Stimulated activated CD4-positive, alpha-beta T cell treated with anti-CD3 and anti-CD28 coated beads, Interleukin-1b, Interleukin-23, amount 100 ng/mL, for 48 hours (primary cell): ENCODE measurements around the gene VTI1A.
A peak's percentile ranks its signal among the peaks of the same experiment; 100 is the strongest.
"Not testable (repeated sequence)": the region's sequence is repeated elsewhere in the genome, so short reads cannot be mapped to it uniquely, and the experiment has no call there.

Experiments used
- DNase-seq: peaks from one replicate; pipeline ENCODE4 v3.0.0-alpha.2; 2020

Gene VTI1A

GRCh38 chr10:112446855-112447619 lies at the start of gene VTI1A, which contains the start of gene ZDHHC6:
VTI1A (plus strand) TSS chr10:112447215; CDS start chr10:112447374, 159 bp downstream.
ZDHHC6 (minus strand) TSS chr10:112446914; CDS start chr10:112445436, 1,478 bp downstream.
- peak; percentile 82 for DNase-seq

GRCh38 chr10:112397592-112397991 lies 49.4 kb upstream of the VTI1A start:
- no peak for DNase-seq

- no peak for DNase-seq
Observed at GRCh38 chr10:112402917-112403316, 44.1 kb upstream of the VTI1A start.

- no peak for DNase-seq
Observed at GRCh38 chr10:112404617-112405016, 42.4 kb upstream of the VTI1A start.

- not testable (repeated sequence) for DNase-seq
Observed at GRCh38 chr10:112406806-112407205, 40.2 kb upstream of the VTI1A start.

GRCh38 chr10:112407696-112408095 lies 39.3 kb upstream of the VTI1A start:
- DNase-seq: no peak

GRCh38 chr10:112409299-112409698 lies 37.7 kb upstream of the VTI1A start:
- no peak for DNase-seq

GRCh38 chr10:112409755-112410154 lies 37.3 kb upstream of the VTI1A start:
- no peak for DNase-seq

- no peak for DNase-seq
Observed at GRCh38 chr10:112412696-112413095, 34.3 kb upstream of the VTI1A start.

- DNase-seq: no peak
Observed at GRCh38 chr10:112421731-112422130, 25.3 kb upstream of the VTI1A start.

- no peak for DNase-seq
Observed at GRCh38 chr10:112424651-112425050, 22.4 kb upstream of the VTI1A start.

GRCh38 chr10:112426111-112426510 lies 20.9 kb upstream of the VTI1A start:
- DNase-seq: no peak

GRCh38 chr10:112429147-112429546 lies 17.9 kb upstream of the VTI1A start:
- DNase-seq: no peak

- DNase-seq: no peak
Observed at GRCh38 chr10:112429654-112430230, 17.3 kb upstream of the VTI1A start.

- no peak for DNase-seq
Observed at GRCh38 chr10:112433136-112433535, 13.9 kb upstream of the VTI1A start.

- no peak for DNase-seq
Observed at GRCh38 chr10:112434988-112435619, 11.9 kb upstream of the VTI1A start.

- no peak for DNase-seq
Observed at GRCh38 chr10:112438356-112438755, 8.7 kb upstream of the VTI1A start.

- no peak for DNase-seq
Observed at GRCh38 chr10:112441520-112441919, 5.5 kb upstream of the VTI1A start.

GRCh38 chr10:112442063-112442462 lies 5.0 kb upstream of the VTI1A start:
- no peak for DNase-seq

GRCh38 chr10:112446055-112446854 lies 760 bp upstream of the VTI1A start:
- DNase-seq: peak; percentile 14

GRCh38 chr10:112447620-112447928 lies 559 bp downstream of the VTI1A start:
- no peak for DNase-seq

- DNase-seq: no peak
Observed at GRCh38 chr10:112448888-112449287, 1.9 kb downstream of the VTI1A start.
